B cell (primary cell): Measurements from ENCODE around the gene BMPR1A. TPM values are rescaled to one million over a fixed set of nuclear protein-coding genes. Genes with fewer than 3 reads are reported as not detected.

Experiments used
- ATAC-seq: fragments of 200-7000 bp; cut with Tn5 transposase; one replicate; pipeline ENCODE4 v1.10.0; 2021; ENCODE audit warnings: low read depth, mild to moderate bottlenecking, moderate number of reproducible peaks, moderate library complexity
- CTCF ChIA-PET: fragments of 350-600 bp; sonication (Branson Sonifier 250); formaldehyde crosslinking; loops from one replicate; lab custom pipeline; 2021; ENCODE audit warnings: antibody characterized with exemption, inconsistent platforms; lab: Charles Lee
- POLR2A ChIA-PET: fragments of 350-600 bp; sonication (Branson Sonifier 250); formaldehyde crosslinking; loops from one replicate; lab custom pipeline; 2021; ENCODE audit warnings: antibody characterized with exemption; lab: Charles Lee
- DNase-seq: peaks from one replicate; pipeline ENCODE4 v3.0.0; 2013
- H2AFZ ChIP-seq: 2 replicates; pipeline ENCODE4 v1.6.1; 2012; ENCODE audit warnings: mild to moderate bottlenecking, low read depth, low read length; ENCODE audit not compliant: insufficient read depth, poor library complexity, severe bottlenecking
- H3K27ac ChIP-seq, 2 donors: 1 replicate in 1 of 2; 2 replicates in 1 of 2; pipeline ENCODE4 v1.5.1; 2012 to 2013; ENCODE audit warnings: low read length in 2 of 2, mild to moderate bottlenecking in 2 of 2, moderate library complexity in 1 of 2
- H3K27me3 ChIP-seq, 4 experiments: fragments of 200-600 bp in 1 of 4; sonication (generic) in 1 of 4; replicated peaks in 1 of 4; 1 replicate in 2 of 4; 2 replicates in 2 of 4; pipeline versions ENCODE4 v1.6.1 to v1.7.0; 2013 to 2016; ENCODE audit warnings: low read length in 3 of 4, mild to moderate bottlenecking in 2 of 4, mixed read lengths in 1 of 4, moderate library complexity in 1 of 4; ENCODE audit not compliant: insufficient read depth in 4 of 4, control insufficient read depth in 3 of 4; ENCODE audit errors: control extremely low read depth in 1 of 4
- H3K36me3 ChIP-seq, 2 experiments: replicated peaks in 1 of 2; 1 replicate in 1 of 2; 2 replicates in 1 of 2; pipeline versions ENCODE4 v1.6.1 to v1.7.1; 2013; ENCODE audit warnings: low read length in 1 of 2; ENCODE audit not compliant: insufficient read depth in 2 of 2, control insufficient read depth in 1 of 2; ENCODE audit errors: control extremely low read depth in 1 of 2, extremely low read depth in 1 of 2
- H3K4me1 ChIP-seq, 2 donors: fragments of 200-600 bp in 1 of 2; sonication (generic) in 1 of 2; 1 replicate in 1 of 2; 2 replicates in 1 of 2; pipeline versions ENCODE4 v1.5.1 to v1.6.1; 2013 to 2017; ENCODE audit warnings: low read length in 2 of 2; ENCODE audit not compliant: control insufficient read depth in 2 of 2, insufficient read depth in 2 of 2
- H3K4me2 ChIP-seq: replicated peaks from 2 replicates; pipeline ENCODE3; 2012; ENCODE audit warnings: mild to moderate bottlenecking, low read depth, low read length; ENCODE audit not compliant: poor library complexity, severe bottlenecking
- H3K4me3 ChIP-seq, 5 experiments: fragments of 200-600 bp in 1 of 5; sonication (generic) in 1 of 5; 1 replicate in 3 of 5; 2 replicates in 2 of 5; pipeline versions ENCODE4 v1.5.1 to v1.7.0; 2011 to 2016; ENCODE audit warnings: low read length in 4 of 5, mild to moderate bottlenecking in 4 of 5, low read depth in 2 of 5, control low read depth in 1 of 5, moderate library complexity in 1 of 5; ENCODE audit not compliant: insufficient read depth in 1 of 5; ENCODE audit errors: control extremely low read depth in 1 of 5, extremely low read depth in 1 of 5
- H3K79me2 ChIP-seq: fragments of 200-600 bp; sonication (generic); one replicate; pipeline ENCODE4 v1.6.0; 2016; ENCODE audit warnings: low read length; ENCODE audit not compliant: control insufficient read depth, insufficient read depth
- H3K9ac ChIP-seq: fragments of 200-600 bp; sonication (generic); 2 replicates; pipeline ENCODE4 v1.6.1; 2017; ENCODE audit warnings: mild to moderate bottlenecking, low read length, moderate library complexity
- H3K9me3 ChIP-seq, 3 donors: one replicate each; pipeline versions ENCODE4 v1.6.1 to v1.7.1; 2013; ENCODE audit warnings: low read length in 2 of 3; ENCODE audit not compliant: control insufficient read depth in 2 of 3, insufficient read depth in 1 of 3; ENCODE audit errors: control extremely low read depth in 1 of 3
- H4K20me1 ChIP-seq: 2 replicates; pipeline ENCODE4 v1.6.0; 2012; ENCODE audit warnings: mild to moderate bottlenecking, low read length; ENCODE audit not compliant: insufficient read depth, control insufficient read depth, poor library complexity, severe bottlenecking
- H3K27ac Mint-ChIP-seq: one replicate; pipeline ENCODE4 v1.8.0; 2021; ENCODE audit warnings: mixed read lengths
- H3K27me3 Mint-ChIP-seq: one replicate; pipeline ENCODE4 v1.8.0; 2021; ENCODE audit warnings: mixed read lengths
- H3K4me1 Mint-ChIP-seq: one replicate; pipeline ENCODE4 v1.8.0; 2021; ENCODE audit warnings: mixed read lengths
- H3K4me3 Mint-ChIP-seq: one replicate; pipeline ENCODE4 v1.8.0; 2021; ENCODE audit warnings: mixed read lengths
- H3K9me3 Mint-ChIP-seq: one replicate; pipeline ENCODE4 v1.8.0; 2022; ENCODE audit warnings: mixed read lengths; ENCODE audit not compliant: insufficient read depth
- CTCF ChIP-seq: fragments of 200-600 bp; IDR thresholded peaks from one replicate; pipeline ENCODE4 v1.8.0; 2022; ENCODE audit warnings: antibody characterized with exemption, mild to moderate bottlenecking
- EZH2 ChIP-seq: IDR thresholded peaks from 2 replicates; pipeline ENCODE4 v1.6.1; 2012; ENCODE audit warnings: borderline replicate concordance, low read depth, mild to moderate bottlenecking, moderate library complexity, low read length; ENCODE audit not compliant: insufficient read depth, poor library complexity, severe bottlenecking
- WGBS: methylation state at CpG from one replicate; pipeline ENCODE4 v1.1.5; 2013; ENCODE audit warnings: missing lambda C conversion rate; ENCODE audit not compliant: insufficient coverage; 5-methylcytosine and 5-hydroxymethylcytosine counted together
- intact Hi-C: fragments of 100-400 bp; cut with micrococcal nuclease; formaldehyde crosslinking; loops from one replicate; pipeline ENCODE4 v1.10.0; 2022
- polyA plus RNA-seq: library from polyadenylated mRNA; depleted of rRNA; stranded (reverse); fragments of >200 nt; gene quantifications from 2 replicates; pipeline ENCODE4 v1.2.3, GENCODE V29; 2012
- total RNA-seq, 2 donors: library from RNA; stranded (reverse); fragments of 120-200 nt in 1 of 2; gene quantifications; 1 replicate in 1 of 2; 2 replicates in 1 of 2; pipeline versions ENCODE4 v1.2.3 to v1.2.4, GENCODE V29; 2013 to 2022

BMPR1A gene
- total and polyA plus RNA-seq, 2 donors (not counting 1 experiment from before 2014, with no cell fraction given) = 1.9 to 15.1 TPM

GRCh38 chr10:86825366-86825765 lies 68.9 kb downstream of the BMPR1A start:
- Histone ChIP-seq H2AFZ (no peak overlapping the region), H4K20me1 (no peaks in the 10 kb centered on the region), H3K4me1 (no peaks in the 10 kb centered on the region), H3K9me3 (no peaks in the 10 kb centered on the region), H3K79me2 (no peaks in the 10 kb centered on the region), H3K9ac (no peak overlapping the region), H3K27me3 (no peaks in the 10 kb centered on the region), H3K4me2 (no peak overlapping the region), H3K4me3 (no peak overlapping the region), H3K27ac (no peak overlapping the region), H3K36me3 (no peaks in the 10 kb centered on the region)
- no peak for TF ChIP-seq CTCF
- TF ChIP-seq EZH2 = no peak
- intact Hi-C loops = no loop called here
- no peak overlapping the region for H3K4me3 Mint-ChIP-seq
- POLR2A ChIA-PET = no interaction called here
- ATAC-seq (no peak), DNase-seq (no peak)
- no peak overlapping the region for H3K27ac Mint-ChIP-seq
- no peaks in the 10 kb centered on the region for H3K9me3 Mint-ChIP-seq
- CTCF ChIA-PET = no interaction called here
- no CpG with 5 or more reads among the region's 2 CpGs for WGBS
- peaks cover 2% of the 10 kb centered on the region for H3K4me1 Mint-ChIP-seq
- H3K27me3 Mint-ChIP-seq = peaks cover 4% of the 10 kb centered on the region

GRCh38 chr10:86827639-86828038 lies 71.2 kb downstream of the BMPR1A start:
- no peak for ATAC-seq
- Histone ChIP-seq H3K36me3 (no peaks in the 10 kb centered on the region), H3K79me2 (no peaks in the 10 kb centered on the region), H3K4me2 (no peak overlapping the region), H3K9ac (no peak overlapping the region), H3K4me1 (no peaks in the 10 kb centered on the region), H3K4me3 (no peak overlapping the region), H4K20me1 (no peaks in the 10 kb centered on the region), H3K27me3 (no peaks in the 10 kb centered on the region), H3K27ac (no peak overlapping the region), H2AFZ (no peak overlapping the region), H3K9me3 (no peaks in the 10 kb centered on the region)
- H3K4me1 Mint-ChIP-seq = peaks cover 2% of the 10 kb centered on the region
- H3K27ac Mint-ChIP-seq = no peak overlapping the region
- no peak for TF ChIP-seq CTCF
- no peak for DNase-seq
- intact Hi-C loops = no loop called here
- H3K27me3 Mint-ChIP-seq = peaks cover 4% of the 10 kb centered on the region
- ChIA-PET POLR2A (no interaction called here), CTCF (no interaction called here)
- H3K9me3 Mint-ChIP-seq = no peaks in the 10 kb centered on the region
- 91% methylated on average over 5 of the region's 7 CpGs for WGBS
- no peak overlapping the region for H3K4me3 Mint-ChIP-seq
